WTC11 (cell line): ENCODE results near the gene HS3ST1.

Experiments
- CREB1 ChIP-seq: sonication (generic); formaldehyde crosslinking; IDR thresholded peaks from 2 replicates; pipeline ENCODE4 v1.8.0; 2023; ENCODE audit warnings: mild to moderate bottlenecking, missing genetic modification reagents
- CTCF ChIP-seq: fragments of 200-600 bp; IDR thresholded peaks from 2 replicates; pipeline ENCODE4 v1.8.0; 2022; ENCODE audit warnings: antibody characterized with exemption
- ELF4 ChIP-seq: sonication (generic); formaldehyde crosslinking; IDR thresholded peaks from 2 replicates; pipeline ENCODE4 v1.8.1; 2022; ENCODE audit warnings: low read depth, mild to moderate bottlenecking, moderate library complexity, missing genetic modification reagents
- EMX1 ChIP-seq: fragments of 250-450 bp; sonication (Bioruptor Pico); IDR thresholded peaks from 2 replicates; pipeline ENCODE4 v1.8.0; 2021; ENCODE audit warnings: mild to moderate bottlenecking
- ESRRA ChIP-seq: sonication (generic); formaldehyde crosslinking; IDR thresholded peaks from 2 replicates; pipeline ENCODE4 v1.8.1; 2022; ENCODE audit warnings: mild to moderate bottlenecking, missing genetic modification reagents, borderline replicate concordance
- GTF2I ChIP-seq: fragments of 250-450 bp; sonication (Bioruptor Pico); conservative IDR thresholded peaks from 2 replicates; pipeline ENCODE4 v1.4.0; 2021; ENCODE audit warnings: mild to moderate bottlenecking
- MLX ChIP-seq: sonication (generic); formaldehyde crosslinking; IDR thresholded peaks from 2 replicates; pipeline ENCODE4 v1.8.1; 2023; ENCODE audit warnings: mild to moderate bottlenecking, missing genetic modification reagents, moderate library complexity
- NR2C2 ChIP-seq: sonication (generic); formaldehyde crosslinking; IDR thresholded peaks from 2 replicates; pipeline ENCODE4 v1.8.0; 2022; ENCODE audit warnings: mild to moderate bottlenecking, missing genetic modification reagents
- PRDM15 ChIP-seq: sonication (generic); formaldehyde crosslinking; IDR thresholded peaks from 2 replicates; pipeline ENCODE4 v1.8.0; 2022; ENCODE audit warnings: missing genetic modification reagents
- TF ChIP-seq, protein P1 (sequence below): sonication (generic); formaldehyde crosslinking; IDR thresholded peaks from 2 replicates; pipeline ENCODE4 v1.8.1; 2022; ENCODE audit warnings: missing genetic modification reagents, borderline replicate concordance

- TF ChIP-seq CTCF (no peak), GTF2I (CRISPR knock-in tag) (no peak), MLX (CRISPR knock-in tag) (no peak), EMX1 (CRISPR knock-in tag) (no peak), PRDM15 (no peak), ESRRA (CRISPR knock-in tag) (no peak), ELF4 (CRISPR knock-in tag) (no peak), CREB1 (CRISPR knock-in tag) (no peak), NR2C2 (CRISPR knock-in tag) (no peak)
- TF ChIP-seq, protein P1, sequence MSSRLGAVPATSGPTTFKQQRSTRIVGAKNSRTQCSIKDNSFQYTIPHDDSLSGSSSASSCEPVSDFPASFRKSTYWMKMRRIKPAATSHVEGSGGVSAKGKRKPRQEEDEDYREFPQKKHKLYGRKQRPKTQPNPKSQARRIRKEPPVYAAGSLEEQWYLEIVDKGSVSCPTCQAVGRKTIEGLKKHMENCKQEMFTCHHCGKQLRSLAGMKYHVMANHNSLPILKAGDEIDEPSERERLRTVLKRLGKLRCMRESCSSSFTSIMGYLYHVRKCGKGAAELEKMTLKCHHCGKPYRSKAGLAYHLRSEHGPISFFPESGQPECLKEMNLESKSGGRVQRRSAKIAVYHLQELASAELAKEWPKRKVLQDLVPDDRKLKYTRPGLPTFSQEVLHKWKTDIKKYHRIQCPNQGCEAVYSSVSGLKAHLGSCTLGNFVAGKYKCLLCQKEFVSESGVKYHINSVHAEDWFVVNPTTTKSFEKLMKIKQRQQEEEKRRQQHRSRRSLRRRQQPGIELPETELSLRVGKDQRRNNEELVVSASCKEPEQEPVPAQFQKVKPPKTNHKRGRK (CRISPR knock-in tag), result no peak
Observed at GRCh38 chr4:11408233-11408967, 20.3 kb downstream of the HS3ST1 start.
